Measurements from ENCODE around the gene FAM13C. TPM values are rescaled to one million over a fixed set of nuclear protein-coding genes. Genes with fewer than 3 reads are reported as not detected.

The FAM13C gene
- total and polyA plus RNA-seq, 9 of the 15 experiments (the other 6 are each of a cell fraction or from before 2014, with no cell fraction given), result not detected

DNA sequence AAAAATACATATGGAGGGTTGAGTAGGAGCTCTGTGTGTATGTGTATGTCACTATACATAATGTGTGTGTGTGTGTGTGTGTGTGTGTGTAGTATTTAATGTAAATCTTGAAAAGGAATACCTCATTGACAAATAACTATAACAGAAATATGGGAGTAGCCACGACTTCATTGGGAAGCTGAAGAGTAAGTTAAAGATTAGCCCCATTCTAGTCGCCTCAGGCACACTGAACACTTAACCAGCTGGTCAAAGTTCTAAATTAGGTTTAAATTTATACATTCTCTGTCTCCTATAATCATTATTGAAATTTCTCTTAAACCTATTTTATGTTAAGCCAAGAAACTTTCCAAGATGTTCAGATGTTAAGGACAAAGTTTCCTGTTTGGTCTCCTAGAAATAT, 45.3 kb downstream of the FAM13C start:
- TF ChIP-seq, protein P1, sequence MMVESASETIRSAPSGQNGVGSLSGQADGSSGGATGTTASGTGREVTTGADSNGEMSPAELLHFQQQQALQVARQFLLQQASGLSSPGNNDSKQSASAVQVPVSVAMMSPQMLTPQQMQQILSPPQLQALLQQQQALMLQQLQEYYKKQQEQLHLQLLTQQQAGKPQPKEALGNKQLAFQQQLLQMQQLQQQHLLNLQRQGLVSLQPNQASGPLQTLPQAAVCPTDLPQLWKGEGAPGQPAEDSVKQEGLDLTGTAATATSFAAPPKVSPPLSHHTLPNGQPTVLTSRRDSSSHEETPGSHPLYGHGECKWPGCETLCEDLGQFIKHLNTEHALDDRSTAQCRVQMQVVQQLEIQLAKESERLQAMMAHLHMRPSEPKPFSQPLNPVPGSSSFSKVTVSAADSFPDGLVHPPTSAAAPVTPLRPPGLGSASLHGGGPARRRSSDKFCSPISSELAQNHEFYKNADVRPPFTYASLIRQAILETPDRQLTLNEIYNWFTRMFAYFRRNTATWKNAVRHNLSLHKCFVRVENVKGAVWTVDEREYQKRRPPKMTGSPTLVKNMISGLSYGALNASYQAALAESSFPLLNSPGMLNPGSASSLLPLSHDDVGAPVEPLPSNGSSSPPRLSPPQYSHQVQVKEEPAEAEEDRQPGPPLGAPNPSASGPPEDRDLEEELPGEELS (CRISPR knock-in tag; IDR thresholded peaks at IDR 0.05; ENCODE audit: borderline replicate concordance), result no peak
- TF ChIP-seq, protein P2, sequence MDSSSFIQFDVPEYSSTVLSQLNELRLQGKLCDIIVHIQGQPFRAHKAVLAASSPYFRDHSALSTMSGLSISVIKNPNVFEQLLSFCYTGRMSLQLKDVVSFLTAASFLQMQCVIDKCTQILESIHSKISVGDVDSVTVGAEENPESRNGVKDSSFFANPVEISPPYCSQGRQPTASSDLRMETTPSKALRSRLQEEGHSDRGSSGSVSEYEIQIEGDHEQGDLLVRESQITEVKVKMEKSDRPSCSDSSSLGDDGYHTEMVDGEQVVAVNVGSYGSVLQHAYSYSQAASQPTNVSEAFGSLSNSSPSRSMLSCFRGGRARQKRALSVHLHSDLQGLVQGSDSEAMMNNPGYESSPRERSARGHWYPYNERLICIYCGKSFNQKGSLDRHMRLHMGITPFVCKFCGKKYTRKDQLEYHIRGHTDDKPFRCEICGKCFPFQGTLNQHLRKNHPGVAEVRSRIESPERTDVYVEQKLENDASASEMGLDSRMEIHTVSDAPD (CRISPR knock-in tag; IDR thresholded peaks at IDR 0.05), result no peak
- TF ChIP-seq MIER1 (IDR thresholded peaks at IDR 0.05; ENCODE audit: low read depth), result no peak
- TF ChIP-seq KDM4B (IDR thresholded peaks at IDR 0.05; ENCODE audit: borderline replicate concordance in 2 of 2, low read depth in 1 of 2), result no peak
- no peak for TF ChIP-seq RFX7 (CRISPR knock-in tag; IDR thresholded peaks at IDR 0.05)
- H3K27ac ChIP-seq (ENCODE audit: extremely low read depth, low read depth, low read length), result no peak overlapping the region
- ATAC-seq (no peak), FAIRE-seq (no peak), DNase-seq (ENCODE audit: extremely low read depth in 1 of 4, low spot score in 3 of 4) (no peak)
- no peaks in the 10 kb centered on the region for H3K79me2 ChIP-seq (ENCODE audit: control insufficient read depth, insufficient read depth, low read length)
- H3K9ac ChIP-seq (ENCODE audit: insufficient read depth in 1 of 2, low read depth in 2 of 2, low read length in 2 of 2), result no peak overlapping the region
- H3K36me3 ChIP-seq (ENCODE audit: control insufficient read depth, insufficient read depth, low read length), result no peaks in the 10 kb centered on the region
- in situ Hi-C loops (cut with MboI), result no loop called here
- no peaks in the 10 kb centered on the region for H3K27me3 ChIP-seq (ENCODE audit: control insufficient read depth in 2 of 2, insufficient read depth in 2 of 2, low read length in 2 of 2)
- H3K4me2 ChIP-seq (ENCODE audit: insufficient read depth, low read length), result no peak overlapping the region
- 0% methylated on average over 2 of the region's 2 CpGs for WGBS (ENCODE audit: insufficient coverage, low coverage, missing lambda C conversion rate)
- ChIA-PET POLR2A (no interaction called here), CTCF (ENCODE audit: low intra/inter-chr PET ratio) (no interaction called here)
- no peak overlapping the region for H3K4me3 ChIP-seq
- no TSS peak for BruUV-seq (replicated peaks)
- H3K9me3 ChIP-seq (replicated peaks; ENCODE audit: control insufficient read depth, insufficient read depth, low read depth, low read length), result 0 out of 2 replicates have a peak, but pooled peaks cover 2% of the 10 kb centered on the region
- H3K4me1 ChIP-seq (replicated peaks in 1 of 2; ENCODE audit: control insufficient read depth in 2 of 2, insufficient read depth in 2 of 2, low read length in 2 of 2), result no peaks in the 10 kb centered on the region
- intact Hi-C loops (cut with micrococcal nuclease), result no loop called here
- no peaks in the 10 kb centered on the region for H3K9me1 ChIP-seq (ENCODE audit: control insufficient read depth, insufficient read depth, low read length)
- H4K20me1 ChIP-seq (replicated peaks; ENCODE audit: control insufficient read depth, insufficient read depth, low read length), result no peaks in the 10 kb centered on the region
- no peak overlapping the region for H2AFZ ChIP-seq (ENCODE audit: low read depth, low read length)
